Fibroblast of lung (primary cell): ENCODE data around the gene ZNF445. TPM values are rescaled to one million over a fixed set of nuclear protein-coding genes. Genes with fewer than 3 reads are reported as not detected.

Experiments
- DNase-seq, 2 donors: peaks; one replicate each; pipeline versions ENCODE4 v3.0.0 to v3.0.0-alpha.2; 2010; ENCODE audit warnings: low read depth in 2 of 2
- H2AFZ ChIP-seq: 2 replicates; pipeline ENCODE4 v1.5.1; 2012; ENCODE audit warnings: low read length, control low read depth, inconsistent platforms
- H3K27ac ChIP-seq: 2 replicates; pipeline ENCODE4 v1.5.1; 2011; ENCODE audit warnings: low read length, control low read depth; ENCODE audit not compliant: insufficient read depth
- H3K27me3 ChIP-seq: 2 replicates; pipeline ENCODE4 v1.5.1; 2011; ENCODE audit warnings: mild to moderate bottlenecking, low read length; ENCODE audit not compliant: control insufficient read depth, insufficient read depth
- H3K36me3 ChIP-seq: 2 replicates; pipeline ENCODE4 v1.5.1; 2011; ENCODE audit warnings: low read length; ENCODE audit not compliant: control insufficient read depth, insufficient read depth
- H3K4me1 ChIP-seq: 2 replicates; pipeline ENCODE4 v1.5.1; 2011; ENCODE audit warnings: low read length; ENCODE audit not compliant: control insufficient read depth, insufficient read depth; ENCODE audit errors: extremely low read depth
- H3K4me2 ChIP-seq: 2 replicates; pipeline ENCODE4 v1.5.1; 2011; ENCODE audit warnings: low read length, control low read depth; ENCODE audit not compliant: insufficient read depth; ENCODE audit errors: extremely low read depth
- H3K4me3 ChIP-seq, 4 experiments: fragments of 200-600 bp in 1 of 4; sonication (generic) in 1 of 4; replicated peaks in 1 of 4; 2 replicates each; pipeline ENCODE4 v1.5.1; 2011 to 2016; ENCODE audit warnings: low read length in 4 of 4, low read depth in 3 of 4, mild to moderate bottlenecking in 3 of 4, control low read depth in 2 of 4, inconsistent platforms in 1 of 4, mixed read lengths in 1 of 4; ENCODE audit not compliant: insufficient read depth in 1 of 4; ENCODE audit errors: control extremely low read depth in 1 of 4
- H3K79me2 ChIP-seq: 2 replicates; pipeline ENCODE4 v1.5.1; 2012; ENCODE audit warnings: mild to moderate bottlenecking, low read length, inconsistent platforms; ENCODE audit not compliant: control insufficient read depth, insufficient read depth
- H3K9ac ChIP-seq: 2 replicates; pipeline ENCODE4 v1.5.1; 2011; ENCODE audit warnings: mild to moderate bottlenecking, low read length, control low read depth; ENCODE audit not compliant: insufficient read depth
- H3K9me3 ChIP-seq: 2 replicates; pipeline ENCODE4 v1.5.1; 2012; ENCODE audit warnings: low read depth, low read length; ENCODE audit not compliant: control insufficient read depth, insufficient read depth
- H4K20me1 ChIP-seq: 2 replicates; pipeline ENCODE4 v1.5.1; 2011; ENCODE audit warnings: low read length; ENCODE audit not compliant: control insufficient read depth, insufficient read depth; ENCODE audit errors: extremely low read depth
- CTCF ChIP-seq, 2 donors: IDR thresholded peaks in 1 of 2; conservative IDR thresholded peaks in 1 of 2; 1 replicate in 1 of 2; 2 replicates in 1 of 2; pipeline ENCODE4 v1.5.1; 2011 to 2012; ENCODE audit warnings: low read length in 2 of 2, control low read depth in 1 of 2, inconsistent platforms in 1 of 2, low read depth in 1 of 2, mild to moderate bottlenecking in 1 of 2
- EZH2 ChIP-seq: IDR thresholded peaks from 2 replicates; pipeline ENCODE4 v1.5.1; 2012; ENCODE audit warnings: low read length, control low read depth, mild to moderate bottlenecking; ENCODE audit errors: missing control alignments
- polyA plus RNA-seq, 2 donors: library from polyadenylated mRNA; depleted of rRNA in 1 of 2; stranded (reverse) in 1 of 2; unstranded in 1 of 2; fragments of >200 nt; gene quantifications; 2 replicates each; pipeline ENCODE4 v1.2.1, GENCODE V29; 2011 to 2012; ENCODE audit warnings: missing spikeins in 1 of 2
- total RNA-seq: library from RNA; depleted of rRNA; stranded (reverse); fragments of >200 nt; gene quantifications from 2 replicates; pipeline ENCODE4 v1.2.1, GENCODE V29; 2014

The ZNF445 gene
- total and polyA plus RNA-seq, 2 donors (not counting 1 experiment from before 2014, with no cell fraction given): 4.5 to 9.1 TPM

GRCh38 chr3:44387404-44387803 is 90.1 kb downstream of the ZNF445 start:
- H3K79me2 ChIP-seq: no peaks in the 10 kb centered on the region
- DNase-seq: no peak
- no peak overlapping the region for H3K9ac ChIP-seq
- H3K27ac ChIP-seq: no peak overlapping the region
- H2AFZ ChIP-seq: no peak overlapping the region
- H3K4me3 ChIP-seq: no peak overlapping the region
- no peak overlapping the region for H3K4me2 ChIP-seq
- H3K36me3 ChIP-seq: no peaks in the 10 kb centered on the region
- TF ChIP-seq EZH2 (no peak), CTCF (conservative IDR thresholded peaks at IDR 0.05 in 1 of 2, IDR thresholded peaks at IDR 0.05 in 1 of 2; ENCODE audit: low read depth in 1 of 2, low read length in 2 of 2) (no peak)
- no peaks in the 10 kb centered on the region for H4K20me1 ChIP-seq
- no peaks in the 10 kb centered on the region for H3K9me3 ChIP-seq
- H3K4me1 ChIP-seq: no peaks in the 10 kb centered on the region
- H3K27me3 ChIP-seq: no peaks in the 10 kb centered on the region

Other genes starting within 250 kb of the ZNF445 start
- gene TOPAZ1, start 235.8 kb downstream of the ZNF445 start, total RNA-seq: not detected in 2 replicates
- gene TOPAZ1, start 235.8 kb downstream of the ZNF445 start, polyA plus RNA-seq: not detected in 2 replicates
- gene TCAIM, start 138.9 kb downstream of the ZNF445 start, total RNA-seq: 29.3 and 46.6 TPM in 2 replicates
- gene TCAIM, start 138.9 kb downstream of the ZNF445 start, polyA plus RNA-seq: 25.9 and 29.8 TPM in 2 replicates
- 8.5 and 13.2 TPM in 2 replicates for gene ZKSCAN7, start 77.5 kb upstream of the ZNF445 start, total RNA-seq
- gene ZKSCAN7, start 77.5 kb upstream of the ZNF445 start, polyA plus RNA-seq: 2.2 and 3.0 TPM in 2 replicates
- 3.3 and 4.0 TPM in 2 replicates for gene ZNF660, start 107.3 kb upstream of the ZNF445 start, total RNA-seq
- 0.44 and 0.92 TPM in 2 replicates for gene ZNF660, start 107.3 kb upstream of the ZNF445 start, polyA plus RNA-seq
- 20.3 and 20.8 TPM in 2 replicates for gene ZNF197, start 147.4 kb upstream of the ZNF445 start, total RNA-seq
- 8.1 and 9.3 TPM in 2 replicates for gene ZNF197, start 147.4 kb upstream of the ZNF445 start, polyA plus RNA-seq
- 9.8 and 11.2 TPM in 2 replicates for gene ZNF35, start 171.1 kb upstream of the ZNF445 start, total RNA-seq
- 6.9 and 8.0 TPM in 2 replicates for gene ZNF35, start 171.1 kb upstream of the ZNF445 start, polyA plus RNA-seq
- 5.4 and 6.1 TPM in 2 replicates for gene ZNF502, start 235.0 kb upstream of the ZNF445 start, total RNA-seq
- gene ZNF502, start 235.0 kb upstream of the ZNF445 start, polyA plus RNA-seq: 3.1 and 4.2 TPM in 2 replicates